Neuron (in vitro differentiated cells): ENCODE results near the gene SLC25A33.
A peak's percentile ranks its signal among the peaks of the same experiment; 100 is the strongest.

ENCODE experiments used
- H2AFZ ChIP-seq: one replicate; pipeline ENCODE4 v1.6.1; 2013; ENCODE audit warnings: low read depth, mild to moderate bottlenecking, inconsistent platforms, low read length, moderate library complexity
- H3K27me3 ChIP-seq: one replicate; pipeline ENCODE4 v1.6.1; 2013; ENCODE audit warnings: low read length; ENCODE audit not compliant: insufficient read depth
- H3K36me3 ChIP-seq: one replicate; pipeline ENCODE4 v1.6.1; 2013; ENCODE audit warnings: low read length; ENCODE audit not compliant: insufficient read depth
- H3K4me1 ChIP-seq: one replicate; pipeline ENCODE4 v1.6.1; 2013; ENCODE audit warnings: low read length; ENCODE audit not compliant: insufficient read depth
- H3K4me3 ChIP-seq: 2 replicates; pipeline ENCODE4 v1.5.1; 2013; ENCODE audit warnings: mild to moderate bottlenecking, low read length, moderate library complexity
- H3K9me3 ChIP-seq: one replicate; pipeline ENCODE4 v1.6.1; 2013; ENCODE audit warnings: low read length

SLC25A33 gene

GRCh38 chr1:9518454-9518998 lies 20.7 kb upstream of the SLC25A33 start:
- Histone ChIP-seq H3K4me1 (no peaks in the 10 kb centered on the region), H3K4me3 (no peak overlapping the region), H2AFZ (no peak overlapping the region), H3K36me3 (no peaks in the 10 kb centered on the region), H3K27me3 (no peaks in the 10 kb centered on the region), H3K9me3 (no peaks in the 10 kb centered on the region)

GRCh38 chr1:9520411-9520810 lies 18.9 kb upstream of the SLC25A33 start:
- H3K9me3 ChIP-seq, result no peaks in the 10 kb centered on the region
- no peak overlapping the region for H3K4me3 ChIP-seq
- no peaks in the 10 kb centered on the region for H3K4me1 ChIP-seq
- no peak overlapping the region for H2AFZ ChIP-seq
- no peaks in the 10 kb centered on the region for H3K36me3 ChIP-seq
- H3K27me3 ChIP-seq, result no peaks in the 10 kb centered on the region

- H3K36me3 ChIP-seq, result no peaks in the 10 kb centered on the region
- no peaks in the 10 kb centered on the region for H3K27me3 ChIP-seq
- H3K9me3 ChIP-seq, result no peaks in the 10 kb centered on the region
- no peak overlapping the region for H2AFZ ChIP-seq
- H3K4me1 ChIP-seq, result no peaks in the 10 kb centered on the region
- no peak overlapping the region for H3K4me3 ChIP-seq
Measured at GRCh38 chr1:9529190-9529589, 10.1 kb upstream of the SLC25A33 start.

GRCh38 chr1:9530320-9530719 lies 8.9 kb upstream of the SLC25A33 start:
- Histone ChIP-seq H3K36me3 (no peaks in the 10 kb centered on the region), H3K9me3 (no peaks in the 10 kb centered on the region), H3K4me3 (no peak overlapping the region), H3K4me1 (no peaks in the 10 kb centered on the region), H2AFZ (no peak overlapping the region), H3K27me3 (no peaks in the 10 kb centered on the region)

GRCh38 chr1:9534953-9535352 lies 4.3 kb upstream of the SLC25A33 start:
- H2AFZ ChIP-seq, result no peak overlapping the region
- no peaks in the 10 kb centered on the region for H3K9me3 ChIP-seq
- no peaks in the 10 kb centered on the region for H3K36me3 ChIP-seq

GRCh38 chr1:9536301-9536700 lies 3.0 kb upstream of the SLC25A33 start:
- H3K4me1 ChIP-seq, result peaks cover 9% of the 10 kb centered on the region
- no peaks in the 10 kb centered on the region for H3K36me3 ChIP-seq
- H3K4me3 ChIP-seq, result no peak overlapping the region
- H2AFZ ChIP-seq, result no peak overlapping the region
- H3K9me3 ChIP-seq, result no peaks in the 10 kb centered on the region
- H3K27me3 ChIP-seq, result no peaks in the 10 kb centered on the region

More at GRCh38 chr1:9534953-9535352, 4.3 kb upstream of the SLC25A33 start:
- no peaks in the 10 kb centered on the region for H3K4me1 ChIP-seq
- no peaks in the 10 kb centered on the region for H3K27me3 ChIP-seq
- H3K4me3 ChIP-seq, result no peak overlapping the region

GRCh38 chr1:9537863-9538668 lies 1.2 kb upstream of the SLC25A33 start:
- H3K36me3 ChIP-seq, result peaks cover 4% of the 10 kb centered on the region
- H3K9me3 ChIP-seq, result no peaks in the 10 kb centered on the region
- peak overlapping the region; percentile 31 for H2AFZ ChIP-seq
- peaks cover 9% of the 10 kb centered on the region for H3K4me1 ChIP-seq
- H3K27me3 ChIP-seq, result no peaks in the 10 kb centered on the region
- H3K4me3 ChIP-seq, result no peak overlapping the region

- Histone ChIP-seq H2AFZ (peak overlapping the region; percentile 31), H3K36me3 (peaks cover 4% of the 10 kb centered on the region), H3K4me3 (peak overlapping the region; percentile 28), H3K4me1 (peaks cover 9% of the 10 kb centered on the region), H3K9me3 (no peaks in the 10 kb centered on the region), H3K27me3 (no peaks in the 10 kb centered on the region)
Measured at GRCh38 chr1:9538669-9539164, 548 bp upstream of the SLC25A33 start.

- Histone ChIP-seq H3K27me3 (no peaks in the 10 kb centered on the region), H3K36me3 (peaks cover 4% of the 10 kb centered on the region), H3K4me1 (peaks cover 9% of the 10 kb centered on the region), H3K4me3 (peak overlapping the region; percentile 71), H2AFZ (peak overlapping the region; percentile 58), H3K9me3 (no peaks in the 10 kb centered on the region)
Measured at GRCh38 chr1:9539829-9540550, 725 bp downstream of the SLC25A33 start.

GRCh38 chr1:9542430-9542829 lies 3.2 kb downstream of the SLC25A33 start:
- H3K4me1 ChIP-seq, result peaks cover 9% of the 10 kb centered on the region
- peaks cover 4% of the 10 kb centered on the region for H3K36me3 ChIP-seq
- no peaks in the 10 kb centered on the region for H3K9me3 ChIP-seq

GRCh38 chr1:9544926-9545325 lies 5.7 kb downstream of the SLC25A33 start:
- Histone ChIP-seq H3K27me3 (no peaks in the 10 kb centered on the region), H2AFZ (no peak overlapping the region), H3K9me3 (peaks cover 3% of the 10 kb centered on the region), H3K4me1 (peaks cover 9% of the 10 kb centered on the region), H3K36me3 (peaks cover 6% of the 10 kb centered on the region), H3K4me3 (no peak overlapping the region)

More at GRCh38 chr1:9542430-9542829, 3.2 kb downstream of the SLC25A33 start:
- Histone ChIP-seq H3K4me3 (no peak overlapping the region), H3K27me3 (no peaks in the 10 kb centered on the region), H2AFZ (no peak overlapping the region)

- Histone ChIP-seq H3K9me3 (peaks cover 3% of the 10 kb centered on the region), H3K27me3 (no peaks in the 10 kb centered on the region), H3K4me3 (no peak overlapping the region), H3K4me1 (no peaks in the 10 kb centered on the region), H3K36me3 (peaks cover 16% of the 10 kb centered on the region), H2AFZ (no peak overlapping the region)
Measured at GRCh38 chr1:9549955-9550546, 10.8 kb downstream of the SLC25A33 start.

- peaks cover 31% of the 10 kb centered on the region for H3K36me3 ChIP-seq
- H2AFZ ChIP-seq, result no peak overlapping the region
- H3K27me3 ChIP-seq, result no peaks in the 10 kb centered on the region
- no peak overlapping the region for H3K4me3 ChIP-seq
- peaks cover 3% of the 10 kb centered on the region for H3K9me3 ChIP-seq
- H3K4me1 ChIP-seq, result no peaks in the 10 kb centered on the region
Measured at GRCh38 chr1:9551984-9552383, 12.7 kb downstream of the SLC25A33 start.
